ENCODE measurements around the gene TMEM44.

Gene TMEM44

GRCh38 chr3:194623449-194624290, 9.5 kb downstream of the TMEM44 start:
- Histone ChIP-seq H3K4me3 (ENCODE audit: low read depth, low read length) (no peak overlapping the region), H3K9me3 (ENCODE audit: control insufficient read depth, insufficient read depth, low read depth, low read length) (no peaks in the 10 kb centered on the region), H3K27ac (ENCODE audit: low read depth, low read length) (no peak overlapping the region), H3K9ac (ENCODE audit: low read length) (no peak overlapping the region), H3K27me3 (ENCODE audit: control insufficient read depth, insufficient read depth, low read length) (no peaks in the 10 kb centered on the region), H3K36me3 (ENCODE audit: control insufficient read depth, insufficient read depth, low read length) (peaks cover 37% of the 10 kb centered on the region), H3K4me1 (ENCODE audit: control insufficient read depth, insufficient read depth, low read length) (peaks cover 3% of the 10 kb centered on the region; the same call in 1 of the 2 replicates)

GRCh38 chr3:194622621-194623340, 10.4 kb downstream of the TMEM44 start:
- H3K4me3 ChIP-seq (ENCODE audit: low read depth, low read length): no peak overlapping the region
- H3K36me3 ChIP-seq (ENCODE audit: control insufficient read depth, insufficient read depth, low read length): peaks cover 29% of the 10 kb centered on the region
- no peaks in the 10 kb centered on the region for H3K27me3 ChIP-seq (ENCODE audit: control insufficient read depth, insufficient read depth, low read length)
- H3K4me1 ChIP-seq (ENCODE audit: control insufficient read depth, insufficient read depth, low read length): peaks cover 3% of the 10 kb centered on the region; the same call in 1 of the 2 replicates
- no peak overlapping the region for H3K27ac ChIP-seq (ENCODE audit: low read depth, low read length)
- no peaks in the 10 kb centered on the region for H3K9me3 ChIP-seq (ENCODE audit: control insufficient read depth, insufficient read depth, low read depth, low read length)
- H3K9ac ChIP-seq (ENCODE audit: low read length): no peak overlapping the region

- Histone ChIP-seq H3K27me3 (ENCODE audit: control insufficient read depth, insufficient read depth, low read length) (no peaks in the 10 kb centered on the region), H3K9ac (ENCODE audit: low read length) (peak overlapping the region; percentile 19), H3K4me1 (ENCODE audit: control insufficient read depth, insufficient read depth, low read length) (peaks cover 9% of the 10 kb centered on the region; the same call in 1 of the 2 replicates), H3K27ac (ENCODE audit: low read depth, low read length) (no peak overlapping the region), H3K36me3 (ENCODE audit: control insufficient read depth, insufficient read depth, low read length) (peaks cover 22% of the 10 kb centered on the region), H3K4me3 (ENCODE audit: low read depth, low read length) (no peak overlapping the region), H3K9me3 (ENCODE audit: control insufficient read depth, insufficient read depth, low read depth, low read length) (no peaks in the 10 kb centered on the region)
Measured at GRCh38 chr3:194621947-194622346, 11.3 kb downstream of the TMEM44 start.

- H3K4me3 ChIP-seq (ENCODE audit: low read depth, low read length): no peak overlapping the region
- H3K27ac ChIP-seq (ENCODE audit: low read depth, low read length): no peak overlapping the region
- H3K9me3 ChIP-seq (ENCODE audit: control insufficient read depth, insufficient read depth, low read depth, low read length): no peaks in the 10 kb centered on the region
- peaks cover 14% of the 10 kb centered on the region for H3K36me3 ChIP-seq (ENCODE audit: control insufficient read depth, insufficient read depth, low read length)
- H3K4me1 ChIP-seq (ENCODE audit: control insufficient read depth, insufficient read depth, low read length): peaks cover 9% of the 10 kb centered on the region; the same call in 1 of the 2 replicates
- H3K9ac ChIP-seq (ENCODE audit: low read length): no peak overlapping the region
- H3K27me3 ChIP-seq (ENCODE audit: control insufficient read depth, insufficient read depth, low read length): no peaks in the 10 kb centered on the region
Measured at GRCh38 chr3:194620196-194620595, 13.0 kb downstream of the TMEM44 start.

- H3K27ac ChIP-seq (ENCODE audit: low read depth, low read length): no peak overlapping the region
- H3K9me3 ChIP-seq (ENCODE audit: control insufficient read depth, insufficient read depth, low read depth, low read length): no peaks in the 10 kb centered on the region
- H3K36me3 ChIP-seq (ENCODE audit: control insufficient read depth, insufficient read depth, low read length): peaks cover 12% of the 10 kb centered on the region
- no peak overlapping the region for H3K9ac ChIP-seq (ENCODE audit: low read length)
- H3K4me1 ChIP-seq (ENCODE audit: control insufficient read depth, insufficient read depth, low read length): peaks cover 9% of the 10 kb centered on the region; the same call in 1 of the 2 replicates
- H3K4me3 ChIP-seq (ENCODE audit: low read depth, low read length): no peak overlapping the region
- no peaks in the 10 kb centered on the region for H3K27me3 ChIP-seq (ENCODE audit: control insufficient read depth, insufficient read depth, low read length)
Measured at GRCh38 chr3:194619741-194620140, 13.5 kb downstream of the TMEM44 start.

GRCh38 chr3:194618858-194619608, 14.2 kb downstream of the TMEM44 start:
- peaks cover 16% of the 10 kb centered on the region for H3K36me3 ChIP-seq (ENCODE audit: control insufficient read depth, insufficient read depth, low read length)

GRCh38 chr3:194617827-194618226, 15.4 kb downstream of the TMEM44 start:
- Histone ChIP-seq H3K27ac (ENCODE audit: low read depth, low read length) (no peak overlapping the region), H3K36me3 (ENCODE audit: control insufficient read depth, insufficient read depth, low read length) (peaks cover 12% of the 10 kb centered on the region), H3K4me1 (ENCODE audit: control insufficient read depth, insufficient read depth, low read length) (peaks cover 9% of the 10 kb centered on the region; the same call in 1 of the 2 replicates)

More at GRCh38 chr3:194618858-194619608, 14.2 kb downstream of the TMEM44 start:
- no peak overlapping the region for H3K9ac ChIP-seq (ENCODE audit: low read length)
- H3K27me3 ChIP-seq (ENCODE audit: control insufficient read depth, insufficient read depth, low read length): no peaks in the 10 kb centered on the region
- no peaks in the 10 kb centered on the region for H3K9me3 ChIP-seq (ENCODE audit: control insufficient read depth, insufficient read depth, low read depth, low read length)
- no peak overlapping the region for H3K27ac ChIP-seq (ENCODE audit: low read depth, low read length)
- no peak overlapping the region for H3K4me3 ChIP-seq (ENCODE audit: low read depth, low read length)
- peaks cover 9% of the 10 kb centered on the region; the same call in 1 of the 2 replicates for H3K4me1 ChIP-seq (ENCODE audit: control insufficient read depth, insufficient read depth, low read length)

GRCh38 chr3:194617143-194617671, 16.0 kb downstream of the TMEM44 start:
- no peak overlapping the region for H3K27ac ChIP-seq (ENCODE audit: low read depth, low read length)
- H3K4me3 ChIP-seq (ENCODE audit: low read depth, low read length): no peak overlapping the region
- no peak overlapping the region for H3K9ac ChIP-seq (ENCODE audit: low read length)
- H3K36me3 ChIP-seq (ENCODE audit: control insufficient read depth, insufficient read depth, low read length): peaks cover 12% of the 10 kb centered on the region
- peaks cover 9% of the 10 kb centered on the region; the same call in 1 of the 2 replicates for H3K4me1 ChIP-seq (ENCODE audit: control insufficient read depth, insufficient read depth, low read length)
- H3K9me3 ChIP-seq (ENCODE audit: control insufficient read depth, insufficient read depth, low read depth, low read length): no peaks in the 10 kb centered on the region
- no peaks in the 10 kb centered on the region for H3K27me3 ChIP-seq (ENCODE audit: control insufficient read depth, insufficient read depth, low read length)

More at GRCh38 chr3:194617827-194618226, 15.4 kb downstream of the TMEM44 start:
- Histone ChIP-seq H3K4me3 (ENCODE audit: low read depth, low read length) (no peak overlapping the region), H3K27me3 (ENCODE audit: control insufficient read depth, insufficient read depth, low read length) (no peaks in the 10 kb centered on the region), H3K9me3 (ENCODE audit: control insufficient read depth, insufficient read depth, low read depth, low read length) (no peaks in the 10 kb centered on the region), H3K9ac (ENCODE audit: low read length) (no peak overlapping the region)

- Histone ChIP-seq H3K27ac (ENCODE audit: low read depth, low read length) (no peak overlapping the region), H3K36me3 (ENCODE audit: control insufficient read depth, insufficient read depth, low read length) (peaks cover 14% of the 10 kb centered on the region), H3K27me3 (ENCODE audit: control insufficient read depth, insufficient read depth, low read length) (no peaks in the 10 kb centered on the region), H3K4me1 (ENCODE audit: control insufficient read depth, insufficient read depth, low read length) (peaks cover 5% of the 10 kb centered on the region; the same call in 1 of the 2 replicates), H3K9me3 (ENCODE audit: control insufficient read depth, insufficient read depth, low read depth, low read length) (no peaks in the 10 kb centered on the region), H3K9ac (ENCODE audit: low read length) (no peak overlapping the region), H3K4me3 (ENCODE audit: low read depth, low read length) (no peak overlapping the region)
Measured at GRCh38 chr3:194615226-194615625, 18.0 kb downstream of the TMEM44 start.

- Histone ChIP-seq H3K4me1 (ENCODE audit: control insufficient read depth, insufficient read depth, low read length) (peaks cover 1% of the 10 kb centered on the region; the same call in 1 of the 2 replicates), H3K9ac (ENCODE audit: low read length) (no peak overlapping the region), H3K27ac (ENCODE audit: low read depth, low read length) (no peak overlapping the region), H3K27me3 (ENCODE audit: control insufficient read depth, insufficient read depth, low read length) (no peaks in the 10 kb centered on the region), H3K4me3 (ENCODE audit: low read depth, low read length) (no peak overlapping the region), H3K9me3 (ENCODE audit: control insufficient read depth, insufficient read depth, low read depth, low read length) (no peaks in the 10 kb centered on the region), H3K36me3 (ENCODE audit: control insufficient read depth, insufficient read depth, low read length) (peaks cover 9% of the 10 kb centered on the region)
Measured at GRCh38 chr3:194612221-194612620, 21.0 kb downstream of the TMEM44 start.
